PC-3 (cell line): ENCODE measurements around the gene MRPS10. TPM values are rescaled to one million over a fixed set of nuclear protein-coding genes. Genes with fewer than 3 reads are reported as not detected.

Experiments
- ATAC-seq: fragments of 200-7000 bp; cut with Tn5 transposase; 2 replicates; pipeline ENCODE4 v1.9.1; 2020; ENCODE audit warnings: mild to moderate bottlenecking, moderate library complexity
- BruUV-seq: library from RNA; stranded (reverse); fragments of 400-500 nt; replicated peaks from 2 replicates; lab custom pipeline; 2021; lab: Mats Ljungman, UMichigan
- CTCF ChIA-PET: fragments of 300-600 bp; sonication (Branson Sonifier 250); formaldehyde crosslinking; loops from one replicate; lab custom pipeline; 2022; ENCODE audit warnings: antibody characterized with exemption; lab: Charles Lee
- POLR2A ChIA-PET: fragments of 300-600 bp; sonication (Branson Sonifier 250); formaldehyde crosslinking; loops from one replicate; lab custom pipeline; 2022; ENCODE audit warnings: antibody characterized with exemption; ENCODE audit not compliant: unreplicated experiment; lab: Charles Lee
- DNase-seq: peaks from one replicate; pipeline ENCODE4 v3.0.0-alpha.2; 2015
- H2AFZ ChIP-seq: fragments of 300-600 bp; sonication (generic); 2 replicates; pipeline ENCODE4 v1.6.0; 2016; ENCODE audit warnings: antibody characterized with exemption, low read length
- H3F3A ChIP-seq: fragments of 300-600 bp; sonication (generic); one replicate; pipeline ENCODE4 v1.6.0; 2017; ENCODE audit warnings: antibody characterized with exemption, low read length, control low read depth, mild to moderate bottlenecking; ENCODE audit not compliant: unreplicated experiment
- H3K27ac ChIP-seq: fragments of 300-600 bp; sonication (generic); 2 replicates; pipeline ENCODE4 v1.5.1; 2016; ENCODE audit warnings: mild to moderate bottlenecking, low read length
- H3K27me3 ChIP-seq: fragments of 300-600 bp; sonication (generic); 2 replicates; pipeline ENCODE4 v1.6.1; 2016; ENCODE audit warnings: low read length, mixed read lengths
- H3K36me3 ChIP-seq: fragments of 300-600 bp; sonication (generic); 2 replicates; pipeline ENCODE4 v1.6.1; 2016; ENCODE audit warnings: low read depth, mixed run types, low read length, mixed read lengths
- H3K4me1 ChIP-seq: fragments of 300-600 bp; sonication (generic); 2 replicates; pipeline ENCODE4 v1.5.1; 2016; ENCODE audit warnings: low read length; ENCODE audit not compliant: insufficient read depth
- H3K4me2 ChIP-seq: fragments of 300-600 bp; sonication (generic); 2 replicates; pipeline ENCODE4 v1.6.0; 2016; ENCODE audit warnings: low read length
- H3K4me3 ChIP-seq: fragments of 300-600 bp; sonication (generic); 2 replicates; pipeline ENCODE4 v1.5.1; 2016; ENCODE audit warnings: mild to moderate bottlenecking, low read length, mixed read lengths
- H3K79me2 ChIP-seq: fragments of 300-600 bp; sonication (generic); 2 replicates; pipeline ENCODE4 v1.6.1; 2017; ENCODE audit warnings: low read length, mixed read lengths
- H3K9ac ChIP-seq: fragments of 300-600 bp; sonication (generic); 2 replicates; pipeline ENCODE4 v1.6.0; 2016; ENCODE audit warnings: mild to moderate bottlenecking, low read length
- H3K9me2 ChIP-seq: fragments of 300-600 bp; sonication (generic); replicated peaks from 2 replicates; pipeline ENCODE4 v1.6.1; 2016; ENCODE audit warnings: mixed run types, low read length, mixed read lengths
- H3K9me3 ChIP-seq: fragments of 300-600 bp; sonication (generic); 2 replicates; pipeline ENCODE4 v1.6.1; 2016; ENCODE audit warnings: low read length, mixed read lengths
- H4K20me1 ChIP-seq: fragments of 300-600 bp; sonication (generic); 2 replicates; pipeline ENCODE4 v1.6.1; 2016; ENCODE audit warnings: low read length, mixed read lengths
- CTCF ChIP-seq: fragments of 300-600 bp; sonication (generic); conservative IDR thresholded peaks from 2 replicates; pipeline ENCODE4 v1.5.1; 2017; ENCODE audit warnings: antibody characterized with exemption, low read depth, mild to moderate bottlenecking, low read length
- EZH2 ChIP-seq: fragments of 300-600 bp; sonication (generic); IDR thresholded peaks from one replicate; pipeline ENCODE4 v1.6.1; 2017; ENCODE audit warnings: antibody characterized with exemption, mild to moderate bottlenecking, low read length; ENCODE audit not compliant: unreplicated experiment
- EZH2phosphoT487 ChIP-seq: fragments of 300-600 bp; sonication (generic); IDR thresholded peaks from 2 replicates; pipeline ENCODE4 v1.6.1; 2018; ENCODE audit warnings: mild to moderate bottlenecking, antibody characterized with exemption, low read length, borderline replicate concordance
- intact Hi-C: fragments of 100-400 bp; cut with micrococcal nuclease; formaldehyde crosslinking; loops from 2 replicates; pipeline ENCODE4 v1.9.0; 2023
- total RNA-seq: library from RNA; depleted of rRNA; stranded (reverse); fragments of >200 nt; gene quantifications from 2 replicates; pipeline ENCODE4 v1.2.3, GENCODE V29; 2014

Gene MRPS10
- total RNA-seq, 1 experiment from 2014 or later, result 82.1 TPM

GRCh38 chr6:42260972-42261371, 43.3 kb upstream of the MRPS10 start:
- no peak overlapping the region for H3K4me3 ChIP-seq
- no peaks in the 10 kb centered on the region for H4K20me1 ChIP-seq
- ChIA-PET CTCF (interaction anchor here (0.6 kb wide), 1 partner anchor 278 kb away, joined by 3 read pairs; no protein-coding TSS in a partner anchor), POLR2A (no interaction called here)
- no peak overlapping the region for H3K27ac ChIP-seq
- DNase-seq (peak; percentile 26), ATAC-seq (peak; percentile 60)
- H3F3A ChIP-seq, result no peaks in the 10 kb centered on the region
- H3K4me1 ChIP-seq, result no peaks in the 10 kb centered on the region
- no peaks in the 10 kb centered on the region for H3K9me2 ChIP-seq
- no TSS peak for BruUV-seq
- no peak overlapping the region for H3K4me2 ChIP-seq
- H3K36me3 ChIP-seq, result peaks cover 26% of the 10 kb centered on the region
- no peaks in the 10 kb centered on the region for H3K79me2 ChIP-seq
- TF ChIP-seq EZH2, result no peak
- TF ChIP-seq CTCF, result peak; percentile 75
- no peaks in the 10 kb centered on the region for H3K27me3 ChIP-seq
- H2AFZ ChIP-seq, result no peak overlapping the region
- H3K9me3 ChIP-seq, result no peaks in the 10 kb centered on the region
- intact Hi-C loops, result loop anchor here (5.0 kb wide), 1 partner anchor 271 kb away; no protein-coding TSS in a partner anchor
- no peak overlapping the region for H3K9ac ChIP-seq

DNA sequence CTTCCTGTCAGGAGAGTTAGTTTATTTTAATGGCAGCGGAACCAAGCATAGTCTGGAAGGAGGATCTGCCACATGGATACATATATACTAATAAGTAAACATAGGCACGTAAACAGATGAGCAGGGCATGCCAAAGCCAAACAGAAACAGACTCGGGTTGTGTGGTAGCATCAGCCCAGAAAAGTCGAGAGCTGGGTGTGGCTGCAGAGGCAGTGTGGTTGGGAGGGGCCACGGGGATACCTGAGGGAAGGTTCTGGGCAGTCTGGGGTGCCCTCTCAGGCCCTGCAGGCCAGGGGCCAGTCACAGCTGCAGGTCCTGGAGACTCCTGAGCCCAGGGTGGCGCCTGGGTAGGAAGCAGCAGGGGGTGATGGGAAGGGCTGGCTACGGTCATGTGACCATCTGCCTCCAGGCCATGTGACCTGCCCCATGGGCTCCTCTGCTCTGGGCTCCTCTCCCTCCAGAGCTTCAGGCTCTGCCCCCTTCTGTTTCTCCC, 42.8 kb upstream of the MRPS10 start:
- Histone ChIP-seq H3K27me3 (no peaks in the 10 kb centered on the region), H3K4me2 (no peak overlapping the region), H3K9me3 (no peaks in the 10 kb centered on the region), H3K4me1 (no peaks in the 10 kb centered on the region), H4K20me1 (no peaks in the 10 kb centered on the region), H3F3A (no peaks in the 10 kb centered on the region), H3K36me3 (peaks cover 27% of the 10 kb centered on the region), H3K4me3 (no peak overlapping the region), H2AFZ (no peak overlapping the region), H3K79me2 (no peaks in the 10 kb centered on the region), H3K27ac (no peak overlapping the region), H3K9ac (no peak overlapping the region), H3K9me2 (no peaks in the 10 kb centered on the region)
- intact Hi-C loops, result loop anchor here (5.0 kb wide), 1 partner anchor 272 kb away; no protein-coding TSS in a partner anchor
- CTCF ChIA-PET, result interaction anchor here (0.5 to 0.6 kb wide), 2 partner anchors 20 to 279 kb away, joined by 3 to 4 read pairs; no protein-coding TSS in a partner anchor
- DNase-seq, result no peak
- TF ChIP-seq EZH2 (no peak), EZH2phosphoT487 (no peak), CTCF (no peak)
- no TSS peak for BruUV-seq
- peak; percentile 15; the same call in 1 of the 2 replicates for ATAC-seq
- POLR2A ChIA-PET, result no interaction called here

GRCh38 chr6:42259841-42260395, 42.3 kb upstream of the MRPS10 start:
- ATAC-seq, result no peak
- H3K27ac ChIP-seq, result no peak overlapping the region
- intact Hi-C loops, result loop anchor here (5.0 kb wide), 1 partner anchor 272 kb away; no protein-coding TSS in a partner anchor

More at GRCh38 chr6:42259841-42260395, 42.3 kb upstream of the MRPS10 start:
- no peaks in the 10 kb centered on the region for H3F3A ChIP-seq
- H3K4me2 ChIP-seq, result no peak overlapping the region
- H4K20me1 ChIP-seq, result no peaks in the 10 kb centered on the region
- H3K79me2 ChIP-seq, result no peaks in the 10 kb centered on the region
- H3K9me3 ChIP-seq, result no peaks in the 10 kb centered on the region
- H3K27me3 ChIP-seq, result no peaks in the 10 kb centered on the region
- peaks cover 29% of the 10 kb centered on the region for H3K36me3 ChIP-seq
- no peak overlapping the region for H2AFZ ChIP-seq
- H3K4me1 ChIP-seq, result no peaks in the 10 kb centered on the region
- CTCF ChIA-PET, result interaction anchor here (0.5 kb wide), 1 partner anchor 21 kb away, joined by 4 read pairs; no protein-coding TSS in a partner anchor
- TF ChIP-seq EZH2 (no peak), CTCF (no peak), EZH2phosphoT487 (no peak)
- BruUV-seq, result no TSS peak
- no peak for DNase-seq
- POLR2A ChIA-PET, result no interaction called here
- H3K4me3 ChIP-seq, result no peak overlapping the region
- no peak overlapping the region for H3K9ac ChIP-seq
- H3K9me2 ChIP-seq, result no peaks in the 10 kb centered on the region
